Measurements from ENCODE around the gene ARHGEF4.

ARHGEF4 gene

DNA sequence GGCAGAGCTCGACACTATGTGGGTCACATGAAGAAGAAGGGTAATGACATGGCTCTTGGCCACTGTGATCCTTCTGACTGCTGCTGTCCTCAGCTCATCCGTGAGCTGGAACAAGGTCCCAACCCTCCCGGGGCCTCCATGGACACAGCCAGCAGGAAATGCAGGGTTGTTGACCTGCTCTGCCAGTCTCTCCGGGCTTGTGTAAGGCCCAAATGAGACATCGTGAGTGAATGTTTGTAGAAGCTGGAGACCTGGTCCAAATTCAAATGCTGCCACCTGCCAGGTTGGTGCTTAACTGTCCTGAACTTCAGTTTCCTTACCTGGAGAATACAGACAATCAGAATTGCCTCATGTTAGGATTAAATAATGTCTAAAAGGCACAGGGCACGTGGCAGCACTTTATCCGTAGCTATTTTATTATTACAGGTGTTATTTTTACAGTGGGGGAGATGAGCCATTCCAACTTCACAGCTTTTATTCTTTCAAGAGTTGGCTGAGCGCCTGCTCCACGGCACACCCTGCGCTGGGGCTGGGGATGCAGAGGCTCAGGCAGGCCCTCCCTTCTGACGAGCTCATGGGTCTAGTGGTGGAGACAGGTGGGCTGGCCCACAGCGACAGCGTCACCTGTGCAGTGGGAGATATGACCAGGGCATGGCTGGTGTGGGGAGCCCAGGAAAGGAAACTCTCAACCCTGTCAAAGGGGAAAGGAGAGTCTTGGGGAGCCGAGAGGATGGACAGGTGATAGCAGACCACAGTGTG lies 15.1 kb downstream of the ARHGEF4 start:
- no peak for DNase-seq (ENCODE audit: low read depth in 2 of 2)

GRCh38 chr2:130852521-130853115 lies 15.9 kb downstream of the ARHGEF4 start:
- DNase-seq (ENCODE audit: low read depth in 2 of 2) = no peak

DNA sequence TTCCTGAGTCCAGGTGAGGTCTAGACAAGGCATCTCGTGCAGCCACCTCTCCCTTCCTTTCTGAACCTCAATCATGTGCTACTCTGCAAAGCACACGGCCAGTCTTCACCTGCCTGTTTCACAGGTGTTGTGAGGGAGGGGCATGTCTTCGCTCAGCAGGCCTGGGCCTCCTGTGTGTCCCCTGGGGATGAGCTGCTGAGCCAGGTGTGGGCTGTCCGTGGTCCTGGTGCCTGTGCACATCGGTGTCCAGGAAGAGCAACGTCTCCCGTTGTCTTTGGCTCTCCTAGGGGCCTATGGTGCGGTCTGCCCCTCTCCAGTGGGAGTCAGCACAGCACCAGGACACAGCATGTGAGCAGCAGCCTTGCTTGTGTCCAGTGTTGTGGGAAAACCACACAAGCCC lies 16.7 kb downstream of the ARHGEF4 start:
- no peak for DNase-seq (ENCODE audit: low read depth in 2 of 2)

GRCh38 chr2:130854301-130854700 lies 17.6 kb downstream of the ARHGEF4 start:
- DNase-seq (ENCODE audit: low read depth in 2 of 2) = no peak

DNA sequence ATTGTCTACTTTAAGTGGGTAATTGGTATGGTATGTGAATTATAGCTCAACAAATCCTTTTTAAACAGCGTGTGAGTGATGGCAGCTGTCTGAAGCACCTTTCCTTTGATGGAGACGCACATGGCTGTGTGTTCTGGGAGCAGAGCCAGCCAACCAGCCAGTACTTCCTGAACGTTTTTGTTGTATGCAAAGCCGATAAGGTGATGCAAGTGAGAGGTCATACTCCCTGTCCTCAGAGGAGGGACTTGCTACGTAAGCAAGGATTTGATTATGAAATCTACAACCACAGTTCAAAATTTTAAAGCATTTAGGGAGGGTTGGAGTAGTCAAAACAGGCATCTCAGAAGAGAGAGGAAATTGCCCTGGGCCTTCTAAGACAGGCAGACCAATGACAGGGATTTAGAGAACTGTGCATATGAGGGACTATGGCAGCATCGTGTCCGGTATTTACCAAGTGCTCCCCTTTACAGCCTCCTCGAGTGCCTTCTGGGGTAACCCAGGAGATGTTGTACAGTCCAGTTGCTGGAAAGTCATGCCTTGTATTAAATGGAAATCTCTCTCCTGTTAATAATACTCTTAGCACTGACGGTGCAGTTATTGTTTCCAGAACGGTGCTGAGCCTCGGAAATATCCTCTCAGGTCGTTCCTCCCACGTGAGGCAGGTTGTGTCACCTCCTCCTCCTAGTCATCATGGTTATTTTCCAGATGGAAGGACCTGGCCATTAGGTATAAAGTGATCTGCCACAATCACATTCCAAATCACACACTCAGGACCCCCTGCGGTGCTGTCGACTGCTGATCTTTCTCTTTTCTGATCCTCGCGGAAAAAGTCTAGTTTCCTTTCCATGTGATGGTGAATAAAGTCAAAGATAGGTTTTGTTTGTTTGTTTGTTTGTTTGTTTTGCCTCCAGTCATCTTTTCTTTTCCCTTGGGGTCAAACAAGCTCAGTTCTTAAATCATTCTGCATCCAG lies 28.4 kb downstream of the ARHGEF4 start:
- DNase-seq (ENCODE audit: low read depth in 2 of 2) = no peak

DNA sequence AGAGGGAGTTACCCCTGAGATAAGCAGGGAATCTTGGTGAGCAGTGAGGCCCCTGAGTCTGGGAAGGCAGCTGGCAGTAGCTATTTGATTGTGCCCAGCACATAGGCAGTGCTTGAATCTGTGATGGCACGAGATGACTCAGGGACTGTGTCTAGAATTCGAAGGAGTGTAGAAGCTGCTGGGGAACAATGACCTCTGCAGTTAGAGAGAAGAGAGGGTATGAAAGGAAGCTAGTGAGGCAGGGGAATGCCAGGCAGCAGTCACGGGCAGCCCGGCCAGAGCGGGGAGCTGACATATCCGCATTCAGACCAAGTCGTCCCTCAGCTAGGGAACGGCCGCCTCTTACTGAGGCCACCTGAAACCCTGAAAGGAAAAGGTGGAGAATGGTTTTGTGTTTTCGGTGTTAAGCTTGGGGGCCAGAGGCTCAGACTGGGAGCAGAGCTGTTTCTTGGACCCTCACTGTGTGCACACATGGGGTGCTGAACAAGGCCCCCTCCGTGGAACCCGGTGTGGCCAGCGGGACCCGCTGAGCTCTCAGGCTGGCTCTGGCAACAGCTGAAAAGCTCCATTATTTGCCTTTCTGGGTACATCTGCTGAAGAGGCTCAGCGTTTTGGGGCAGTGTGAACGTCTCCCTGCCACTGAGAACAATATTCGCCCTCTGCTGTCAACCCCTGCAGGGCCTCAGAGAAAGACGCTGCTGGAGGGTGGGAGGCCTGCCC lies 32.9 kb downstream of the ARHGEF4 start:
- DNase-seq (ENCODE audit: low read depth in 2 of 2) = no peak

- no peak for DNase-seq (ENCODE audit: low read depth in 2 of 2)
Observed at GRCh38 chr2:130870161-130870485, 33.4 kb downstream of the ARHGEF4 start.

DNA sequence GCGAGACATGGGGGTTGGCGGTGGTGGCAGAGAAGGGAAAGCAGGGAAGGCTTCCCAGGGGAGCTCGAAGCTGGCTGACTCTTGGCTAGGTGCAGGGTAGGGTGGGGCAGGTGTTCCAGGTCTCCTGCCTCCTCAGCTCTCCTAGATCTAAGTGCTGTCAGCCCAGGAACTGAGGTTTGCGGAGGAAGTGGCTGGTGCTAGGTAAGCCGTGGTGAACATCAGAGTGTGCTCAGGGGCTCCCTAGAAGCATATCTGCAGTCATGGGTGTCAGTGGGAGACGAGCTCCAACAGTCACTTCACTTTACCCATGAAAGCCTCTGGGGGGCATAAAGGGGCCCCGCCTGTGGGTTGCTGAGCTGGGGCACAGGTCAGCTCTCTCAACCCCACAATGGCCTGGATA lies 34.1 kb downstream of the ARHGEF4 start:
- no peak for DNase-seq (ENCODE audit: low read depth in 2 of 2)

GRCh38 chr2:130871843-130872740 lies 35.4 kb downstream of the ARHGEF4 start:
- no peak for DNase-seq (ENCODE audit: low read depth in 2 of 2)

DNA sequence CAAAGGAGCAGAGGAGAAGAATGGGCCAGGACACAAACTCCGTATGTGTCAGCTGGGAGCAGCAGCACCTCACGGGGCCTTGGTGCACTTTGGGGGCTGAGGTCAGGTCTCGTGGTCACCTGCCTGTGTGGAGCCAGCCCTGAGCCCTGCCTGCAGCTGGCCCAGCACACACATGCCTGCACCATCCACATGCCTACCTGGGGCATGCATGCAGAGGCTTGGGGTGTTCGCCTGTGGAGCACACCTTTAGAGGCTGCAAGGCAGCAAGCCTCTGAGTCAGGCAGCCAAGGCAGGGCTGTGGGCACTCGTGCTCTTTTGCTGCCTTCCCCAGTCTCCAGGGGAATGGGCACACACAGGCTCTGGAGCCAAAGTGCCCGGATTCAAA lies 36.0 kb downstream of the ARHGEF4 start:
- no peak for DNase-seq (ENCODE audit: low read depth in 2 of 2)

- peak; percentile 50 to 70 for DNase-seq (ENCODE audit: low read depth in 2 of 2)
Observed at GRCh38 chr2:130873700-130874346, 37.1 kb downstream of the ARHGEF4 start.

GRCh38 chr2:130874512-130874911 lies 37.8 kb downstream of the ARHGEF4 start:
- no peak for DNase-seq (ENCODE audit: low read depth in 2 of 2)

DNA sequence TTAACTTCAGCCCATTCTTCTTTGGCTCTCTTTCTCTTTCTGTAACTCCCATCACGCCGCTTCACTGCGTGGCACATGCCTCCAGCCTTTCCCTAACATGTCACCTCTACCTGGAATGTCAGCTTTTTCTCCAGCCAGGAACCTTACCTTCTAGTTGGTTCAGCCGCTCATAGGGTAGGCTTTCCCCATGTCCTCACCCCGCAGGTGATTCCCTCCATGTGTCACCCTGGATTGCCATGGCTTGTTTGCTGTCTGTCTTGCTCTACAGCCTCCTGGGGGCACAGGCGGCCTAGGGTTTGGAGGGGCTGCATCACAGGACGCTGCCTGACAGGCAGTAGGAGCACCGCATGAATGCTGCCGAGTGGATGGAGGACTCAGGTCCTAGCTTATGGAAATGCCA lies 39.2 kb downstream of the ARHGEF4 start:
- no peak for DNase-seq (ENCODE audit: low read depth in 2 of 2)

DNA sequence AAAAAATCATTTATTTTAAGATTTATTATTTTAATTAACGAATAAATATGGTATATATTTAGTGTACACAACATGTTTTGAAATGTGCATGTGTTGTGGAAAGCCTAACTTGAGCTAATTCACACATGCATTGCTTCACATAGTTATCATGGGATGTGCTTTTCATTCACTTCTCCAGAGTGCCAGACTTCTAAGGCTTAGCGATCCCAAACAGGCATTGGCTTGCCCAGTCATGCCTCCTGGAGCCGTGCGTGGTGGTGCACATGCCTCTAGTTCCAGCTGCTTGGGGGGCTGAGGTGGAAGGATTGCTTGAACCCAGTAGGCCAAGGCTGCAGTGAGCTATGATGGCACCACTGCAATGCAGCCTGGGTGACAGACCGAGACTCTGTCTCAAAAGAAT lies 40.5 kb downstream of the ARHGEF4 start:
- DNase-seq (ENCODE audit: low read depth in 2 of 2) = no peak

DNA sequence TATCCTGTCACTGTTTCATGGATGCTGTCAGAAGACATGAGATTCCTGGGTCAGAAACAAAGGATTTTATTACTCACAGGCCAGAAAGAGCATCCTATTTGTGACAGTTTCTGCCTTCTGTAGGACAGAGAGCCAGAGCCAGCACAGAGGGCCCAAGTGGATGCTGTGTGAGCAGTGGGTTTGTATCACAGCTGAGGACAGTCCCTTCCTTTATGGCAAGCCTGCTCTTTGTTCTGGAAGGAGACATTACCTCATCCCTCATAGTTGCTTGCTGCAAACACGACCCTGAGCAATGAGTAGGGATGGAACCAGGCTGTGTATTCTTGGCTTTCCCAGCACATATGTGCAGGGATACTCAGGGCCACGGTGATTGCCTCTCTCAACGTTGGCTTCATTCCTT lies 41.6 kb downstream of the ARHGEF4 start:
- DNase-seq (ENCODE audit: low read depth in 2 of 2) = no peak

- no peak for DNase-seq (ENCODE audit: low read depth in 2 of 2)
Observed at GRCh38 chr2:130878933-130879332, 42.2 kb downstream of the ARHGEF4 start.

GRCh38 chr2:130882111-130882690 lies 45.5 kb downstream of the ARHGEF4 start:
- no peak for DNase-seq (ENCODE audit: low read depth in 2 of 2)

DNA sequence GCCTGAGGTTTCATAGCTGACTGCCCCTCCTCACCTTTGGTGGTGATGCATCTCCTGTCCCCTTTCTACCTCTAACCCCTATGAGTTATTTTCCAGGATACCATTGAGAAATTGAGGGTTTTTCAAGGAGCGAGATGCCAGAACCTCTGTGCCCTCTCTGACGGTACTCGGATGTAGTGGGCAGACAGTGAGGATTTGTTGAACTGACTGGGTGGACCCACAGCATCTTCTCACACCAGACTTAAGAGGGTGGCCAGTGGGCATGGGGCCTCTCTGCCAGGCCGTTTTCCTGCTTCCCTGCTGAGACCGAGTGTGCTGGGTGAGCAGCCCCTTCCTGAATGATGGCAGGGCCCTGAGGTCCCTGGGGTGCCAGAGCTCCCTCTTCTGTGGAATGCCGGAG lies 46.3 kb downstream of the ARHGEF4 start:
- no peak for DNase-seq (ENCODE audit: low read depth in 2 of 2)

DNA sequence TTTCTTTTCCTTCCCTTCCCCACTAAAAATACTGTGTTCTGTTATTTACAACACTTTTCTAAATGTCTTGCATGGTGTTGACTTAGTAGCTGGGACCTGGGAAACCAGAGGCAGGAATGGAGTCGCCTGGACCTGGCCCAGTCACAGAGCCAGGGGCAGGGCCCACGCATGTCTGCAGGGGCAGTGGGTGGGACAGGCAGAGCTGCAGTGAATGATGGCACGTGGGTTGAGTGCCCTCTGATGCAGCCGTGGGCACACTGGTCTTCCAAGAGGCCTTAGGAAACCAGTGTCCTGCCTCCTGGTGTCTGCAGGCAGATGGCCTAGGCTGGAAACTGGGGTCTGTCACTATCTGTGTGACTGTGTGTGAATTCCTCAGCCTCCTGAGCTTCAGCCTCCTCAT lies 46.8 kb downstream of the ARHGEF4 start:
- DNase-seq (ENCODE audit: low read depth in 2 of 2) = no peak

- no peak for DNase-seq (ENCODE audit: low read depth in 2 of 2)
Observed at GRCh38 chr2:130884013-130884412, 47.3 kb downstream of the ARHGEF4 start.

Measured in stimulated activated CD4-positive, alpha-beta T cell treated with anti-CD3 and anti-CD28 coated beads, Interleukin-12 subunit alpha, Interleukin-12 subunit beta, amount 100 ng/mL, for 24 hours (primary cell).